ENCODE data around the gene EXOC2. TPM values are rescaled to one million over a fixed set of nuclear protein-coding genes. Genes with fewer than 3 reads are reported as not detected.

The EXOC2 gene
- total RNA-seq, 2 experiments from 2014 or later, result 34.5 to 34.9 TPM

DNA sequence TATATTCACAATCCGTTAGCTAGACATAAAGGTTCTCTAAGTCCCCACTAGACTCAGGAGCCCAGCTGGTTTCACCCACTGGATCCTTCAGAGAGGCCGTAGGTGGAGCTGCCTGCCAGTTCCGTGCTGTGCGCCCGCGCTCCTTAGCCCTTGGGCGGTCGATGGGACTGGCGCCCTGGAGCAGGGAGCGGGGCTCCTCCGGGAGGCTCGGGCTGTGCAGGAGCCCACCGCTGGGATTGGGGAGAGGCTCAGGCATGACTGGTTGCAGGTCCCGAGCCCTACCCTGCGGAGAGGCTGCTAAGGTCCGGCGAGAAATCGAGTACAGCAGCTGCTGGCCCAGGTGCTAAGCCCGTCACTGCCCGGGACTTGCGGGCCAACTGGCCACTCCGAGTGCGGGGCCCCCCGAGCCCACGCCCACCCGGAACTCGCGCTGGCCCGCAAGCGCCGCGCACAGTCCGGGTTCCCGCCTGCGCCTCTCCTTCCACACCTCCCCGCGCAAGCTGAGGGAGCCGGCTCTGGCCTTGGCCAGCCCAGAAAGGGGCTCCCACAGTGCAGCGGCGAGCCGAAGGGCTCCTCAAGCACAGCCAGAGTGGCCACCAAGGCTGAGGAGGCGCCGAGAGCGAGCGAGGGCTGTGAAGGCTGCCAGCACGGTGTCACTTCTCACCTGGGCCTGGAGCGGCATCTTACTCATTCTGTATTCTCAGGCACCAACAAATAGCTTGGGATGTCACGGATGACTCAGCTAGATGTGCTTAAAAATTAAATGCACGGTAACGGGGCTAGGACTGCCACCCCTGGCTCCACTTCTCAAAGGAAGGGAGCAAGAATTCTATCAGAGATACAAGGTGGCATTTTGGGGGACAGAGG, 257.3 kb downstream of the EXOC2 start:
- Mint-ChIP-seq H3K4me3 (no peak overlapping the region), H3K27ac (no peak overlapping the region), H3K4me1 (ENCODE audit: low read depth) (peaks cover 49% of the 10 kb centered on the region), H3K36me3 (ENCODE audit: low read depth) (no peaks in the 10 kb centered on the region), H3K9me3 (ENCODE audit: insufficient read depth) (no peaks in the 10 kb centered on the region), H3K27me3 (ENCODE audit: low read depth) (no peaks in the 10 kb centered on the region)
- no peak for DNase-seq
- CTCF ChIA-PET, result interaction anchor here (0.7 to 3.1 kb wide), 12 partner anchors 10 to 240 kb away, joined by 3 to 25 read pairs (median 4); partner anchors contain the start of gene IRF4
- POLR2A ChIA-PET, result interaction anchor here (0.6 to 3.6 kb wide), 8 partner anchors 10 to 76 kb away, joined by 3 to 53 read pairs (median 8); partner anchors contain the start of gene IRF4
- ATAC-seq, result no peak

Other genes starting within 250 kb of the EXOC2 start
- gene HUS1B, start 36.0 kb downstream of the EXOC2 start, total RNA-seq, result 1 to 10 TPM; 1.6 to 1.8 TPM

All from activated CD8-positive, alpha-beta T cell treated with anti-CD3 and anti-CD28 coated beads, Interleukin-2, amount 10 ng/mL, durations not matched to agents 7 days and 5 days (primary cell).